GM10266 (cell line): ENCODE data around the gene DDX10.

Source experiments
- DNase-seq: peaks from one replicate; pipeline ENCODE4 v3.0.0; 2012; ENCODE audit errors: extremely low spot score
- CTCF ChIP-seq: IDR thresholded peaks from 2 replicates; pipeline ENCODE4 v1.5.1; 2012; ENCODE audit warnings: mild to moderate bottlenecking, low read depth; ENCODE audit not compliant: control insufficient read depth, insufficient read depth; ENCODE audit errors: missing control alignments

Gene DDX10

GRCh38 chr11:108913204-108913603 is 248.3 kb downstream of the DDX10 start:
- no peak for TF ChIP-seq CTCF

GRCh38 chr11:108914211-108914610 is 249.3 kb downstream of the DDX10 start:
- DNase-seq: no peak
- TF ChIP-seq CTCF: no peak

More at GRCh38 chr11:108913204-108913603, 248.3 kb downstream of the DDX10 start:
- no peak for DNase-seq

- TF ChIP-seq CTCF: no peak
- no peak for DNase-seq
These were observed 250.1 kb downstream of the DDX10 start for GRCh38 chr11:108914981-108915380.

- DNase-seq: no peak
- no peak for TF ChIP-seq CTCF
These were observed 250.8 kb downstream of the DDX10 start for GRCh38 chr11:108915666-108916065.

- TF ChIP-seq CTCF: no peak
- DNase-seq: no peak
These were observed 251.4 kb downstream of the DDX10 start for GRCh38 chr11:108916290-108916689.

- no peak for TF ChIP-seq CTCF
- no peak for DNase-seq
These were observed 252.1 kb downstream of the DDX10 start for GRCh38 chr11:108916935-108917334.

GRCh38 chr11:108921211-108921610 is 256.3 kb downstream of the DDX10 start:
- DNase-seq: no peak
- no peak for TF ChIP-seq CTCF
